Gastroesophageal sphincter (tissue), 4 donors: ENCODE data around the gene SAMD4A. TPM values are rescaled to one million over a fixed set of nuclear protein-coding genes. Genes with fewer than 3 reads are reported as not detected.

ENCODE experiments used
- ATAC-seq: fragments of 150-250 bp; one replicate; pipeline ENCODE4 v1.9.1; 2016; ENCODE audit warnings: mild to moderate bottlenecking, moderate library complexity
- H3K27ac ChIP-seq, 4 donors: fragments of 200-600 bp; sonication (generic) in 3 of 4; 1 replicate in 3 of 4; 2 replicates in 1 of 4; pipeline ENCODE4 v1.5.1; 2016 to 2019
- H3K27me3 ChIP-seq: fragments of 200-600 bp; sonication (generic); one replicate; pipeline ENCODE4 v1.5.1; 2019
- H3K36me3 ChIP-seq, 2 donors: fragments of 200-600 bp; sonication (generic); one replicate each; pipeline ENCODE4 v1.5.1; 2019; ENCODE audit warnings: control low read depth in 1 of 2
- H3K4me1 ChIP-seq, 3 donors: fragments of 200-600 bp; sonication (generic); 1 replicate in 2 of 3; 2 replicates in 1 of 3; pipeline ENCODE4 v1.5.1; 2016 to 2019; ENCODE audit warnings: control low read depth in 2 of 3
- H3K4me3 ChIP-seq, 2 donors: fragments of 200-600 bp; sonication (generic); one replicate each; pipeline ENCODE4 v1.5.1; 2019; ENCODE audit warnings: mild to moderate bottlenecking in 1 of 2, moderate library complexity in 1 of 2
- H3K9me3 ChIP-seq, 3 donors: fragments of 200-600 bp; sonication (generic); one replicate each; pipeline ENCODE4 v1.5.1; 2017 to 2019; ENCODE audit warnings: control low read depth in 2 of 3
- EP300 ChIP-seq: sonication (generic); formaldehyde crosslinking; IDR thresholded peaks from one replicate; pipeline ENCODE4 v1.6.1; 2017; ENCODE audit warnings: antibody characterized with exemption, mild to moderate bottlenecking
- POLR2A ChIP-seq, 2 donors: fragments of 450-650 bp; IDR thresholded peaks; one replicate each; pipeline ENCODE4 v1.6.1; 2017; ENCODE audit warnings: antibody characterized with exemption in 2 of 2, mild to moderate bottlenecking in 2 of 2, moderate library complexity in 1 of 2
- POLR2AphosphoS5 ChIP-seq: sonication (generic); formaldehyde crosslinking; IDR thresholded peaks from one replicate; pipeline ENCODE4 v1.6.1; 2017; ENCODE audit warnings: antibody characterized with exemption
- WGBS, 2 donors: methylation state at CpG; one replicate each; pipeline ENCODE4 v1.1.5; 2018; ENCODE audit warnings: low coverage in 1 of 2; 5-methylcytosine and 5-hydroxymethylcytosine counted together
- total RNA-seq, 4 donors: library from RNA; depleted of rRNA; stranded (reverse); fragments of >200 nt; gene quantifications; one replicate each; pipeline ENCODE4 v1.1.0, GENCODE V29; 2016
- TF ChIP-seq, protein P1 (sequence below), 4 experiments: fragments of 200-600 bp in 2 of 4; fragments of 450-650 bp in 2 of 4; sonication (generic) in 1 of 4; IDR thresholded peaks; one replicate each; pipeline ENCODE4 v1.5.1; 2017 to 2019; ENCODE audit warnings: antibody characterized with exemption in 4 of 4, mild to moderate bottlenecking in 2 of 4, moderate library complexity in 2 of 4

The SAMD4A gene
- total RNA-seq, 4 donors from 2014 or later: 65.2 to 163 (median 89.7) TPM

- no peak for TF ChIP-seq EP300
- TF ChIP-seq POLR2AphosphoS5: peak; percentile 92
- peak overlapping the region; percentile 35 to 55 for H3K4me3 ChIP-seq
- 13 to 26% methylated on average over 6 of the region's 6 CpGs for WGBS, 2 donors
- H3K27me3 ChIP-seq: no peaks in the 10 kb centered on the region
- ATAC-seq: peak; percentile 94
- no peaks in the 10 kb centered on the region for H3K9me3 ChIP-seq
- H3K27ac ChIP-seq: peak overlapping the region; percentile 85 to 100 (median 91)
- peaks cover 19 to 69% (median 32%) of the 10 kb centered on the region in 3 donors for H3K4me1 ChIP-seq
- H3K36me3 ChIP-seq: no peaks in the 10 kb centered on the region
Measured at GRCh38 chr14:54652188-54652587, 85.3 kb downstream of the SAMD4A start.

GRCh38 chr14:54652605-54653052 lies 85.7 kb downstream of the SAMD4A start:
- Histone ChIP-seq H3K9me3 (no peaks in the 10 kb centered on the region), H3K4me1 (peaks cover 19 to 64% (median 32%) of the 10 kb centered on the region in 3 donors), H3K4me3 (peak overlapping the region; percentile 35 to 55), H3K27ac (peak overlapping the region; percentile 85 to 100 (median 91)), H3K36me3 (no peaks in the 10 kb centered on the region), H3K27me3 (no peaks in the 10 kb centered on the region)
- TF ChIP-seq POLR2A (IDR thresholded peaks at IDR 0.05): no peak
- TF ChIP-seq, protein P1, sequence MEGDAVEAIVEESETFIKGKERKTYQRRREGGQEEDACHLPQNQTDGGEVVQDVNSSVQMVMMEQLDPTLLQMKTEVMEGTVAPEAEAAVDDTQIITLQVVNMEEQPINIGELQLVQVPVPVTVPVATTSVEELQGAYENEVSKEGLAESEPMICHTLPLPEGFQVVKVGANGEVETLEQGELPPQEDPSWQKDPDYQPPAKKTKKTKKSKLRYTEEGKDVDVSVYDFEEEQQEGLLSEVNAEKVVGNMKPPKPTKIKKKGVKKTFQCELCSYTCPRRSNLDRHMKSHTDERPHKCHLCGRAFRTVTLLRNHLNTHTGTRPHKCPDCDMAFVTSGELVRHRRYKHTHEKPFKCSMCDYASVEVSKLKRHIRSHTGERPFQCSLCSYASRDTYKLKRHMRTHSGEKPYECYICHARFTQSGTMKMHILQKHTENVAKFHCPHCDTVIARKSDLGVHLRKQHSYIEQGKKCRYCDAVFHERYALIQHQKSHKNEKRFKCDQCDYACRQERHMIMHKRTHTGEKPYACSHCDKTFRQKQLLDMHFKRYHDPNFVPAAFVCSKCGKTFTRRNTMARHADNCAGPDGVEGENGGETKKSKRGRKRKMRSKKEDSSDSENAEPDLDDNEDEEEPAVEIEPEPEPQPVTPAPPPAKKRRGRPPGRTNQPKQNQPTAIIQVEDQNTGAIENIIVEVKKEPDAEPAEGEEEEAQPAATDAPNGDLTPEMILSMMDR (IDR thresholded peaks at IDR 0.05): no peak
- TF ChIP-seq POLR2AphosphoS5: no peak
- TF ChIP-seq EP300: no peak
- 13 to 15% methylated on average over 9 to 11 of the region's 11 CpGs for WGBS, 2 donors
- peak; percentile 35 for ATAC-seq

DNA sequence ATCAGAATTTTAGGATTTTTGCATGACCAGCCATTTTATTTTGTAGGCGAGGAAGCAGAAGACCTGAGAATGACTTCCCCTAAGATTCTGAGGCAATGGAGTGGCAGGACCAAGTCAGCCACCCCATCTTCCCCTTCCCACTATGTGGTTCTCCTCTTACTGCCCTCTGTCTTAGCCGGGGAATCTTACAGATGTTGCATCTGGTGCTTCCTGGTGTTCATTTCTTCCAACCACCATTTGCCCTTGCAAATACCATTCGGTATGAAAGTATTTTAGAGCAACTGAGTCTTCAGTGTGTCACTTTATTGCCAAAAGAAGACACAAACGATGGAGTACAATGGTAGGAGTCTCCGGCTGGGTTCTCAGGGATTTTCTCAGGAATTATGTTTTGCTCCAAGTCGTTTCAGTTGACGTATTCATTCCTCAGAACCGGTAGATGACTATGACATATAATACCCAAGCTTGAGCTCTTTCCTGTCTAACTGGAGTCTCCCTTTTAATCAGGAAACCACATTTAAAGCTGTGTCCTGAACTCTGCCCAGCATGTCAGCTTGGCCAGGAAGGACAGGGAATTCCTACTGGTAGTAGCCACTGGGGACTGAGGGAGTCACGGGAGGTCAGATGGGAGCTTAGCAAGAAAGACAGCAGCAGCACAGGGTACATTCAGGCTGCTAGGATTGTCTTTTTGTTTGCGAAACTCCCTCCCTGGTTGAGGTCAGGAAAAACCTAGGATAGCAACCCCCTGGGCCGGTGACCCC lies 87.0 kb downstream of the SAMD4A start:
- H3K4me1 ChIP-seq: peaks cover 19 to 57% (median 32%) of the 10 kb centered on the region in 3 donors
- TF ChIP-seq POLR2AphosphoS5: peak; percentile 59
- no peak for TF ChIP-seq POLR2A (IDR thresholded peaks at IDR 0.05)
- no peak for TF ChIP-seq EP300
- TF ChIP-seq, protein P1 (IDR thresholded peaks at IDR 0.05): peak in 1 of 4 experiments; percentile 18
- H3K9me3 ChIP-seq: no peaks in the 10 kb centered on the region
- peak overlapping the region; percentile 85 to 100 (median 91) for H3K27ac ChIP-seq
- no peaks in the 10 kb centered on the region for H3K27me3 ChIP-seq
- WGBS, 2 donors: 73 to 75% methylated on average over 9 to 10 of the region's 11 CpGs
- H3K4me3 ChIP-seq: no peak overlapping the region
- H3K36me3 ChIP-seq: no peaks in the 10 kb centered on the region
- peak; percentile 48 for ATAC-seq

DNA sequence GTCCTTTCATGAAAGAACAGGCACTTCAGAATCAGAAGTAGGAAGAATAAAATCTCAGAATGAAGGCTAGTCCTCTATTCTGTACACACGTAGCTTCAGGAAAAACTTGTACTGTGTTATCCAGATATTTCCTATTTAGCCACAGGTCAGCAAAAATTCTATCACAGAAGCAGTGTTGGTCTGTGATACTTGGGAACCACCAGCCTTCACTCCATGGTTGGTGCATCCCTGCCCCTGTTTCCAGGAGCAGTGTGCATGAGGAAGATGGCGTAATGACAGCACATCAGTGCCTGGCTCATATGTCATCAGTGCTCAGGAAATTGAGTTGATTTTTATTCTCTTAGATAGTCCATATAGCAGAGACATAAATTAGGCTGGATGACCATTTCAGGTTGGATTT lies 87.7 kb downstream of the SAMD4A start:
- WGBS, 2 donors: 63 to 71% methylated on average over 1 to 2 of the region's 2 CpGs
- Histone ChIP-seq H3K4me1 (peaks cover 19 to 55% (median 32%) of the 10 kb centered on the region in 3 donors), H3K36me3 (no peaks in the 10 kb centered on the region), H3K4me3 (no peak overlapping the region), H3K27me3 (no peaks in the 10 kb centered on the region), H3K9me3 (no peaks in the 10 kb centered on the region), H3K27ac (peak overlapping the region in 3 of 4 donors; percentile 85 to 92 (median 90))
- TF ChIP-seq, protein P1 (IDR thresholded peaks at IDR 0.05): no peak
- TF ChIP-seq EP300: no peak
- TF ChIP-seq POLR2AphosphoS5: no peak
- no peak for TF ChIP-seq POLR2A (IDR thresholded peaks at IDR 0.05)
- no peak for ATAC-seq

- Histone ChIP-seq H3K4me3 (no peak overlapping the region), H3K36me3 (no peaks in the 10 kb centered on the region), H3K9me3 (no peaks in the 10 kb centered on the region), H3K27ac (no peak overlapping the region), H3K27me3 (no peaks in the 10 kb centered on the region), H3K4me1 (peaks cover 0 to 41% (median 10%) of the 10 kb centered on the region in 3 donors)
- 81% methylated on average over 3 of the region's 3 CpGs; no CpG with 5 or more reads in 1 of the 2 donors for WGBS, 2 donors
- ATAC-seq: no peak
- TF ChIP-seq EP300 (no peak), POLR2AphosphoS5 (no peak), POLR2A (IDR thresholded peaks at IDR 0.05) (no peak)
- TF ChIP-seq, protein P1 (IDR thresholded peaks at IDR 0.05): no peak
Measured at GRCh38 chr14:54658836-54659235, 91.9 kb downstream of the SAMD4A start.
